GM19324 (cell line): Measurements from ENCODE around the gene METTL16.

Source experiments
- ATAC-seq: cut with Tn5 transposase; IDR thresholded peaks from one replicate; pipeline ENCODE4 v1.9.1; 2021; ENCODE audit warnings: mild to moderate bottlenecking, moderate library complexity; ENCODE audit not compliant: unreplicated experiment, low FRiP score

Gene METTL16

DNA sequence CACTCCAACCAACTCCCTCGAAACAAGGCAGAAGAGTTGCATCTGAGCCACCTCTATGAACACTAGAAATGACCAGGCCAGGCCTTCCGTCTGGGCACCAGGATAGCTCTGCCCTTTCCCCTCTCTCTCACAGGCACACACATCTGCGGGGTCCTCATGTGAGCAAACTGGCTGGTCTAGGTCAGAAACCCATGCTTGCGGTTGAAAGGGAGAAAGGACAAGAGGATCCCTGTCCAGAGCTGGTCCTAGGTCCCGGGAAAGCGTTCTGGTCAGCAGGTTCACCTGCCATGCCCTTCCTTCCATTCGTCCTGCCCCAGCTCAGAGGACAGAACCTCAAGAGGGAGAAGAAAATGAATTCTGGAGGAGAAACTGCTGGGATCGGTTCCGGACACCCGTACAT lies 113.5 kb downstream of the METTL16 start:
- no peak for ATAC-seq

DNA sequence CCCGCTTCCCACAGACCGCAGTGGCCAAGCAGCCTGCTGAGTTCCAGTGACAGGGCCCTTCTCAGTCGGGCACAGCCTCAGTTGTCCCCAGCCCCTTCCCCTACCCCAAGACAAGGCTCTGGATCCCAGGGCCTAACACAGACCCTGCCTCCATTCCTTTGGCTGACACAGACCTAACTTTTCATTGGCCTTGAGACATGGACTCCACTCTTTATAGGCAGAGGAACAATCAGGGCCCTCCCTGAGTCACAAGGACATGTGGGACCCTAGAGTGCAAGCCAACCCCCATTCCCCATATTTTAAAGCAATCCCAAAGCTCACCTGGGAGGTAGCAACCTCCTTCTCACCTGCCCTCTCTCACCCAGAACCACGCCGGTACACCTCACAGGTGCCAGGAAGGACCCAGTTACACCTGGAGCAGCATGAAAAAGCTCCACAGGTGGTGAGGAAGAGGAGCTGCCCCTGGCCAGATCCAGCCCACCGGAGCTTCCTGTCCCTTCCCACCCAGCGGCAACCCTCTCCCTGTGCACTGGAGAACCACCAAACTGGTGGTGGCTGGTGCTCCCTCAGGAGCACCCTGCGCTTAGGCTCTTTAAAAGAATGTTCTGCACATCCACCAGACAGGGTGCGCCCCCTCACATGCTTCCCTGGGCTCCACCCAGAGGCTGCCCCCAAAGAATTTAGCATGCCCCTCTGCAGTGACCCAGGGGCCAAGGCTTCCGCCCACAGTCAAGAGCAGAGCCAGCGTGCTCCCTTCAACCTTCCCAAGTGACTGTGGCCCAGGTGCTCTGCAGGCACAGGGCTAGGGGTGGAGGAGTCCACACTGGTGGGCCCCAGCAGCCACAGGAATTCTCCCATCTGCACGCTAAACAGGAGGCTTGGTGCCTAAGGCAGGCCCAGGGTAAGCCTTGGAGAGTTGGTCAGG lies 114.2 kb downstream of the METTL16 start:
- no peak for ATAC-seq

DNA sequence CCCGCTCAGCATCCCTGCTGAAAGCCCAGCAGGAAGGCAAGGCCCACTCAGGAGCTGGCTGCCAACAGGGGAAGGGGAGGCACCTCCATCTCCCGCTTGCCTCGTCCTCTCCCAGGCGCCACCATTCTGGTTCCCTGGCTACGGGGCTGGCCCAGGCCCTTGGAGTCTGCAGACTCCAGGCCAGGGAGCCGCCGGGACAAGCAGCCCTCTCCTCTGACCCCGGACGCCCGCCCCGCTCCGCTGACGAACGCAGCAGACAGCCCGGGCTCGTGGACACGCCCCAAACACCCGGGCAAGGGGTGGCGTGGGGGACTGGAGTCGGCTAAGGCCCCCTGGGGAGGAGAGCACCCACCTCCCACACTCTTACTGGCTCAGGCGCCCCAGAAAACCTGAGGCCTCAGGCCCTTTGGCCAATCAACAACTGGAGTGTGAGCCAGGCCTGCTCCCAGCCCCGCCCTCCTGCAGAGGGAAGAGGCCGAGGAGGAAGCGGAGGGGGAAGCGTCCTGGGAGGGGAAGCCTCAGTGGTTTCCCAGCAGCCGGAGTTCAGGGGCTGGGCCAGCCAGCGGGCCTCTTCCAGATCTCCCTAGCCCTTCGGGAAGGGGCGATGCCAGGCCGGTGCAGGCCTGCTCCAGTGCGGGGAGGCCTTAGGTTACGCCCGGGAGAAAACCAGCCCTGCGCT lies 115.0 kb downstream of the METTL16 start:
- ATAC-seq = no peak

DNA sequence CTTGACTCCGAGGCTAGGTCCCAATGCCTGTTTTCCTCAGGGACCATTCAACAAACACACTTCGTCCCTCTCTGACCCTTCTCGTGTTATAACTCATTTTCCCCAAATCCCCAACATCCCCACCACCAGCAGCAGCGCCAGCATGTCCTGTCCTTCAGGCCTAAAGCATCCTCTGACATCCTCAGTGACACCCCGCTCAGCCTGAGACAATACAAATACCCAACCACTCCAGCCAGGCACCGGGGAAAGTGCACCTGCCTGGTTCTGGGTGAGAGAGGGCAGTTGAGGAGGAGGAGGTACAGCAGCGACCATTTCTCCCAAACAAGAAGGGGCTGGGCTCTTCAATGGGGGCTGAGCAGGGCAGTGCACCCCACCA lies 115.5 kb downstream of the METTL16 start:
- no peak for ATAC-seq

DNA sequence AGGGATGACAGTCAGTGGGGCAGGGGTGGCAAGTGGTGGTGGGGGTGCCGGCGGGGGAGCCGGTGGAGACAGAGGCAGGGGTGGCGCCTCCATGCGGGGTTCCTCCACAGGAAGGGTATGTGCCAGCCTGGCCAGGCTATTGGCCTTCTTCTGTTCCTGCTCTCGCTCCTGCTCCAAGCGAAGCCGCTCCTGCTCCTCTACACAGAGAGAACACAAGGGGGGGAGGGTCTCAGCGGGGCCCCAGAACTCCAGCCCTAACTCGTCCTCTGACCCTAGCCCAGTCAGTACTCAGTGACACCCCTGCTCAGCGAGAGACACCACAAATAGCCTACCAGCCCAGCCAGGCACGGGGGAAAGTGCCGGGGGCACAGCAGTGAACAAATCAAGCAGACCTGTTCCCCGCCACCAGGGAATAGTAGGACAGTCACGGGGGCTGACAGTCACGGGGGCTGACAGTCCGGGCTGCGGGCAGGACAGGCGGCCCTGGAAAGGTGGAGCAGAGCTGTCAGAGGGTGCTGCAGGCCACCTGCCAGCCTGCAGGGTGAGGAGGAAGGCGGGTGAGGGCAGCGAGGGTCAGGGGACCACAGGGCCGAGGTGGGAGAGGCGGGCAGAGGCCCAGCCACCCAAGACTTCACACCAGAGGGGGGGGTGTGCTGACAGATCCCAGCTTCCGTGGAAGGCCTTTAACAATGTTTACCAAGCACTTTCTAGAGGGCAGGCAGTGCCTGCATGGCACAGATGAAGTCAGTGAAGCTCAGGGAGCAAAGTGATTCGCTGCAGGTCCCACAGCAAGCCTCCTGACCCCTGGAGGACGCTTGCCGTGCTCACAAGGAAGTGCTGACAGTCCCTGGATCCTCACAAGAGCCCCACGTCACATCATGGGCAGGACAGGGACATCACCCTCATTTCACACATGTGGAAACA lies 116.2 kb downstream of the METTL16 start:
- no peak for ATAC-seq

DNA sequence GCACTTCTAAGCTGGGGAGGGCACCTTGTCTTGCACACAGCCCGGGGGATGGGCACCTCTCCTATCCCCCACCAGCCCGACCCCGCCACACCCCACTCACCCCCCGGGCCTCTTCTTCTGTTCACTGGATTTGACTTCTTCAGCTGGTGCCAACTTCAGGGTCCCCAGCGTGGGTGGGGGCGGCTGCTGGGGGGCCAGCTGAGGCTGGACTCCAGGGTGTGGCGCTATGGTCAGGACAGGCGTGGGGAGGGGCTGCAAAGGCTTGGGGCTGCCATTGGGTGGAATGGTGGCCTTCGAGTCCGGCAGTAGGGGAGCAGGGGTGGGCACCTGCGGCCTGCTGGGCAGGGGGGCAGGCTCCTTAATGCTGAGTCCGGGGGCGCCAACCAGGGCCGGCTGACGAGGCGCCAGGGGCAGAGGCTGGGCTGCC lies 116.9 kb downstream of the METTL16 start:
- no peak for ATAC-seq

DNA sequence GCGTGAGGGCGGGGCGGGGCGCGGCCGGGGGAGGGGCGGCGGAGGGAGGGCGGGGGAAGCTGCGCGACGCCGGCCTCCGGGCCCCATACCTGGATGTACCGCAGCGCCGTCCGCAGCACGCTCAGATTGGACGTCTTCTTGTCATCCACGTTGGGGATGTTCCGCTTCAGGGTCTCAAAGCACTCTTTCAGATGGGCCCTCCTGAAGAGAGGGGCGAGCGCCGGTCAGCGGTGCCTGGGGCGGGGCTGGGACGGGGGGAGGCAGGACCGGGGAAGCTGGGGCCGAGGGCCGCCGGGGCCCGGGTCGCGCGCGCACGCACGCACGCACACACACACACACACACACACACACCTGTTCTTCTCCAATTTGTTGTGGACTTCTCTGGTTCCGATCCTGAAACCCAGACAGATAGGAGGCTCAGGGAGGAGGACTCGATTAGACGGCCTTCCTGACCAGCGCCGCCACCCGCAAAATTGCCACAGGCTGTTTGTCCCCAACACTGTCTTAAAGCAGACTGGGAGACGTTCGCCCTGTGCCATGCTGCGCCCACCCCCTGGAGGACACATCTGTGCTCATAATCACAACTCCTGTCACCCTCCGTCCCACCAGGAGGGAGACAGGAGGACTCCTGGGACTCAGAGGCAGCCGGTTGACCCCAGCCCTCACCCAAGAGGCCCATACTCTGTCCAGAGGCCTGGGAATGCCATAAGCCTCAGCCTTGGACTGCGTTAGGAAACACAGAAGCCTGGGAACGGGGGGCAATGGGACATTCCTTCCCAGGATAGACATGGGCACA lies 117.5 kb downstream of the METTL16 start:
- no peak for ATAC-seq

DNA sequence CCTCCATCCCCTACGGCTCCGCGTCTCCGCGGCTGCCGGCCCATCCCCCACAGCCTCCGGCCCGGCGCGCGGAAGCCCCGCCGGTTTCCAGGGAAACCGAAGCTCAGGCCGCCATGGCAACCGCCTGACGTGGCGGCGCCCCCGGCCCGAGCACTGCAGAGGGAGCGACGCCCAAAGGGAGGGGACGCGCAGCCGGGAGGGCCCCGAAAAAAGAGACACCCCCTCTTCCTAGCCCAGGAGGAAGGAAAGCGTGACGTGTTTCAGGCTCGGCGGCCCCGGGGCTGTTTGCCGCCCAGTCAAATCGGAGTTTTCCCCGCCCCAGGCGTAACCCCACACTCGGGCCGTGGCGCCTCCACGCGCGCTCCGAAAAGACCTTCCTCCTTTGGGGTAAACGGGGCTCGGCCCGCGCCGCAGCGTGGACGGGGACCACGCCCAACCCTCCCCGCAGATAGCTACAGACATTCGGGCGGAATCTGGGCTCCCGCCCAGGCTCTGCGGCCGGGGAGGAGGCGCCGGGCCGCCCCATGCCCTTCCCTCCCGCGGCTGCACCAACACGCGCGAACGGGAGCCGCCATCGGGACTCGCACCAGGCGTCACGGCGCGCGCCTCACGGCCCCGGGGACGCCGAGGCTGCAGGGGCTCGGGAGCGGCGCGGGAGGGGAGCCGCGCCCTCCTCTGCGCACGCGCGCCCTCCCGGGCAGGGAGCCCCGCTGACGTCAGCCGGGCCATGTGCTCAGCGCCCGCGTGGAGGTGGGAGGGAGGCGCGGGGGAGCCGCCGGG lies 118.3 kb downstream of the METTL16 start:
- ATAC-seq = peak; percentile 52

DNA sequence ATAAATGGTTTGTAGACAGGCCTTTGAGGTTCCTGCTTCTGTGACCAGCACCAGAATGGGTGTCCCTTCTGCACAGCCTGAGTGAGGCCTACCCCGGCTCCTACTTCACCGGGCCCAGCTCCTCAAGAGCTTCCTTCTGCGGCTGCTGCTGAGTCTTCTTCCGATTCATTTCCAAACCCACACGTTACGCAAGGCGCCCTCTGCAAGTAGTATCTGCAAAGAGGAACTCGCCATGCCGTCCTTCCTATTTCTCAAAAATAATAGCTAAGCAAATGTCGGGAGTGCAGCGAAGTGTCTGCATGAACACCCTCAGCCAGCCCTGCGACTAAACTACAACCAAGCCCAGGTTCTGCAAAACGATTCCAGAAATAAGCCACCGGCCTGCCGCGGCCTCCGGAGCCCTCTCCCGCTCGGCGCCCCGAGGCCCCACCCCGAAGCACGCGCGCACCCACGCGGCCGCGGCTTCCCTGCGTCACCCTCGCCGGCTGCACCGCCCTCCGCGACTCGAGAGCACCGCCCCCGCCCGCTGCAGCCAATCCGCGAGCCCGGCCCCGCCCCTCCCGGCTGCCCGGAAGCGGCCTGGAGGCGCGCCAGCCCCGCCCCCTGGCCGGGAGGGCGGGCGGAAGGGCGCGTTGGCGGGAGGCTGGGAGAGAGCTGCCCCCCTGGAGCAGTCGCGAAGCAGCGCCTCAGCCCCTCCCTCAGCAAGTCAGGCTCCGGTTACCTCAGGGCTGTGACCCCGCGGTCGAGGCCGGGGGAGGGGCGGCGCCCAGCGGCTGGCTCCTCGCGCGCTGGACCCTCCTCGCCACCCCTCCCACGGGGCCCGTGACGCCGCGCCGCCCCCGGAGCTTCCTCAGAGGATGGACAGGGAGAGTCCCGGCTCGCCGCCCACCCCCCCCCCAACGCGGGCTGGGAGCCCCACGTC lies 119.2 kb downstream of the METTL16 start:
- peak; percentile 69 for ATAC-seq

DNA sequence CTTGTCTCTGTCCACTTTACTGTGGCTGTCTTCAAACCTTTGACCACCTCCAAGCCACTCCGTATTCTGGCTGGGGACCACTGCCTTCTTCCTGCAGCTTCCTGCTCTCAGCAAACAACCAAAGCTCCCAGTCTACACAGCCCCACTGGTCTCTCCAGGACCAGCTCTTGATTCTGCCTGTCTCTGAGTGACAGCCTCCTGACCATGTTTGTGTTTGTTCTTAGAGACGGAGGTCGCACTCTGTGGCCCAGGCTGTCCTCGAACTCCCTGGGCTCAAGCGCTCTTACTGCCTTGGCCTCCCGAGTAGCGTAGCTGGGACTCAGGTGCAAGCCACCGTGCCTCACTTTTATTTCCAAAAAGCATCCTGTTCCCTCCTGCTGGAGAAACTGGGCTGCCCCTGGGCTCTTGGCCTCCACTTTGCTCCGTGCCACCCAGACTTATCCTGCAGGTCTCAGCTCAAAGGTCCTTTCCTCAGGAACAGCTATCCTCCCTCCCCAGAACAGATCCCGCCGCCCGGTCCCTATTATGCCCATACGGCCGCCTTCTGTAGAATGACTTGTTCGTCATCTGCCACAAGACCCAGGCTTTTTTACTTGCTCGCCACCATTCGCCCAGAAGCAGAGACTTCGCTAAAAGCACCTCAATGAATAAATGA lies 120.0 kb downstream of the METTL16 start:
- no peak for ATAC-seq

DNA sequence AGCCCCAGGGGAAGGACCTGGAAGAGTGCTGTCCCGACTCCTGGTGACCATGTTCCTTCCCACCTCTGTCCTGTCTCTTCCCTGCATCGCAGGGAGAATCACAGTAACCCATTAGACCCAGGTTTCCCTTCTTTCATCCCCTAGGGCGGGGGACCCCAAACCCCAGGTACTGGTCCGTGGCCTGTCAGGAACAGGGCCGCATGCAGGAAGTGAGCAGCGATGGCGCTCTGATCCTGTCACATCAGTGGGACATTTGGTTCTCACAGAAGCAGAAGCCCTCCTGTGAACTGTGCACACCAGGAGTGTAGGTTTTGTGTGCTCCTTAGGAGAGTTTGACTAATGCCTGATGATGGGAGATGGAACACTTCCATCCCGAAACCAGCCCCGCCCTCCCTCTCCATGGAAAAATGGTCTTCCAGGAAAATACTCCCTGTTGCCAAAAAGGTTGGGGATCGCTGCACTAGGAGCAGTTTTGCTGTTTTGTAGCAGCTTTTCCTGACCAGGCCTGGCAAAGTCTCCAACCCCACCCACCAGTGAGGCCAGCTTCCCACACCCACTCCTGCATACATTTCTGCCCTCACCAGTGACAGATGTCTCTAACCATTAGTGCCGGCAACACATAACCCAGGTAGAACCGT lies 121.4 kb downstream of the METTL16 start:
- no peak for ATAC-seq

DNA sequence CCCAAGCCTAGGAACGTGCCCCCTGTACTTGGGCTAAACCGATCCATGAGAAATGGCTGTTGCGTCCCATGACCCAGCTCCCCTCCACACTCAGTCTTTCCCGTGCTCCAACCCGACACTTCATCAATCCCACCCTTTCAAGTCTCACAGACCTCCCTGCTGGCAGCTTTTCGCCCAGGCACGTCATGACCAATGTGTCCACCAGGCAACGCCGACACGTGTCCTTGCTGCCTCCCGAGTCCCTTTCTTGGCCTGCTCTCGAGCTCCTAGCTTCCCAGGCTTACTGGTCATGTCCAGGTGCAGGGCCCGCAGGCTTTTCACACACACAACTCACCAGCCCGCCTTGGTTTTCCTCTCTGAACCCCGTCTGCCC lies 123.0 kb downstream of the METTL16 start:
- ATAC-seq = no peak

DNA sequence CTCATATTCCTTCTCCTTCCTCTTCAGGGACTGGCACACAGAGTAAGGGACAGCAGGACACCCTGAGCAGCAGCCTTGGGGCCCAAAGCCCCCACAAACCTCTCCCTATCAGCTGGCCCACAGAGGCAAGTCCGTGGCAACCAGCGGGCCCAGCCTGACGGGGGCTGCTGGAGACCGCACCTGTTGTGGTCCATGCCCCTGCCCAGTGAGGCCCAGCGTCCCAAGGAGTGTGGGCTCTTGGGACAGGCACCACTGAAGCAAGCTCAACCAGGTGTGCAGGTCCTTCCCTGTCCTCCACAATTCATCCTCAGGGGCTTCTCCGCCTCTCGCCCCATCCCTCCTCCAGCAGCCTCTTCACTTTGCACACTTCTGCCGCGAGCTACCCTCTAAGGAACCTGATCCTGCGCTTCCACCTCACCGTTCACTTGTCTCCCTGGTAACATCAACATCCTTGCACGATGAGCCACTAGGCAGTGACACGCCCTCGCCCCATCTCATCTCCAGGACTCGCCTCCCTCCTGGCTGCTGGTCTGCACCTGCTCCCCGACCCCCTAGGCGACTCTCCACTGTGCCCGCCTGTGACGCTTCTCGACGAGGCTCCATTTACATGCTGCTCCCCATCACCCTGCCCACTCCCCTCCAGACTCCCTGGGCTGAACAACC lies 123.5 kb downstream of the METTL16 start:
- ATAC-seq = no peak

DNA sequence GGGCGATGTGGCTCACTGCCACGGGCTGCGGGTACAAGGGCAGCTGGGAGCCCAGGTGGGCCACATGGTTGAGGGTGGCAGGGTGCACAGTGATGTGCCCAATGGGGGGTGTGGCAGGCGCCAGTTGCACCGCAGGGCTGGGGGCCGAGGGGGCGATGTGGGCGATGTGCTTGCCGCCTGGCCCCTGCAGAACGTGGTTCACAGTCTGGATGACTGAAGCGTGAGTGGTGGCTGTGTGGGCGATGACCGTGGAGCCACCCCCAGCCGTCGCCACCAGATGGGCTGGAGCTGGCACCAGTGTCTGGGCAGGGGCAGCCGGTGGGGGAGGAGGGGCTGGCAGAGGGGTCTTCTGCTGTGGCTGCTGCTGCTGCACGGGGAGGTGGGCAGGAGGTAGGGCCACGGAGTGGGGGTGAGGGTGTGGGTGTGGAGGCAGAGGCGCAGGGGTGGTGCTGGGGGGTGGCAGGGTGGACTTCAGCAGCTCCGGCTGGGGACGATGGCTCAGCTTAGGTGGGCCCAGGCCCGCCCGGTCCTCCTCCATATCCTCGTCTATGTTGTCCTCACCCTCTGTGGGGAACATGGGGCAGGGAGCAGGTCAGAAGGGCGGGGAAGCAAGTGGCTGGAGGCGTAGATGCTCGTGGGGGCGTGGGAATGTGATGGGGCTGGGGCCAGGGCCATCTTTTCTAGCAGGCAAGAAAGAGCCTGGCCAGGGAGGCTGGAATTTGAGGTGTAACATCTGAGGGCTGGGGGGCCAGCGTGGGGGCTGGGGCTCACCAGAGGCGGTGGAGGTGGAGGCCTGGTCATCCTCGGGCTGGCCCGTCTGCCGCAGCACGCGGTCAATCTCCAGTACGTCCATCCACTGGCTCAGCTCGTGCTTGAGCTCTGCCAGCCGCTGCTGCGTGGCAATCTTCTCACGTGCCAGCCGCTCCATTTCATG lies 124.3 kb downstream of the METTL16 start:
- ATAC-seq = no peak

DNA sequence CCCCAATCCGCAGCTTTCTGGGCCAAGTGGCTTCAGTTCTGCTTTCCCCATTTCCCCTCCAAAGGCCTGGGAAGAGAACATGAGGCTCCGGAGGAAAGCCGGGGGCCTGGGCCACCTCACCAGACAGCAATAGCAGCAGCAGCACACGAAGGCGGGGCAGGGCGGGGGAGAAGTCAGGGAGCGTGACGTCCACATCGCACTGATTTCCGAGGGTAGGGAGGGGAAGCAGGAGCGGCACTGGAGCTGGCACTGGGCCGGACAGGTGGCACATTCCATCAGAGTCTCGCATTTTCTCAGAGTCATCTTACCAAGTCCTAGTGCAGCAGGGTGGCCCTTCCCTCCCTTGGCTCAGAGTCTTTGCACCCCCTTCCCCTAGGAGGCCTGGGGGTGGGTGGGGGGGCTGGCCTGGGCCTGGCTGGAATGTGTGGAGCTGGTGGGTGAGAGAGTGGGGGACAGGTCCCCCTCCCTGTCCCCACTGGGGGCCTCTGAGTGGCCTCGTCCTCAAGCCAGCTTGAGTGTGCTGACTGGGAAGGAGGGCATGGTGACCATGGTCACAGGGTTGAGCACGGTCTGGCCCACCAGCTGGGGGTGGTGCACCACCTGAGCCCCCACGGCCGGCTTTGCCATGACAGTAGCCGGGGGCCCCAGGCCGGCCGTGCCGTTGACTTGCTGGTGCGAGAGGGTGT lies 125.1 kb downstream of the METTL16 start:
- no peak for ATAC-seq
